H1 (cell line): ENCODE data around the gene SH2D4B. TPM values are rescaled to one million over a fixed set of nuclear protein-coding genes. Genes with fewer than 3 reads are reported as not detected.
A peak's percentile ranks its signal among the peaks of the same experiment; 100 is the strongest.

ENCODE experiments used
- CTCF ChIA-PET: fragments of 300-600 bp; sonication (Branson Sonifier 250); formaldehyde crosslinking; loops from one replicate; lab custom pipeline; 2021; ENCODE audit not compliant: partially characterized antibody; lab: Charles Lee
- POLR2A ChIA-PET: fragments of 300-600 bp; sonication (Branson Sonifier 250); formaldehyde crosslinking; loops from one replicate; lab custom pipeline; 2021; ENCODE audit warnings: inconsistent platforms; ENCODE audit not compliant: partially characterized antibody; lab: Charles Lee
- DNase-seq, 2 experiments: peaks; one replicate each; pipeline versions ENCODE4 v3.0.0 to v3.0.0-alpha.2; 2010 to 2022; ENCODE audit warnings: low spot score in 2 of 2, low read depth in 1 of 2, mixed read lengths in 1 of 2
- FAIRE-seq: peaks from 2 replicates; lab custom pipeline; 2011; peaks lifted over from hg19 to GRCh38; lab: Jason Lieb, UNC
- H2AFZ ChIP-seq: 2 replicates; pipeline ENCODE4 v1.8.1; 2012; ENCODE audit warnings: low read length, inconsistent platforms
- H2AK5ac ChIP-seq: 2 replicates; pipeline ENCODE4 v1.6.1; 2013; ENCODE audit warnings: low read depth, low read length
- H2BK120ac ChIP-seq: replicated peaks from 2 replicates; pipeline ENCODE3; 2013; ENCODE audit warnings: low read depth, low read length, inconsistent platforms
- H2BK12ac ChIP-seq: 2 replicates; pipeline ENCODE4 v1.6.1; 2013; ENCODE audit warnings: low read depth, low read length
- H2BK15ac ChIP-seq: 2 replicates; pipeline ENCODE4 v1.6.1; 2013; ENCODE audit warnings: low read length
- H2BK20ac ChIP-seq: 2 replicates; pipeline ENCODE4 v1.6.1; 2013; ENCODE audit warnings: low read length
- H2BK5ac ChIP-seq: 2 replicates; pipeline ENCODE4 v1.6.1; 2013; ENCODE audit warnings: low read depth, low read length
- H3K14ac ChIP-seq: 2 replicates; pipeline ENCODE4 v1.6.1; 2013; ENCODE audit warnings: inconsistent platforms; ENCODE audit not compliant: insufficient read length
- H3K18ac ChIP-seq: 2 replicates; pipeline ENCODE4 v1.6.1; 2013; ENCODE audit warnings: low read length; ENCODE audit errors: extremely low read depth
- H3K23ac ChIP-seq: 2 replicates; pipeline ENCODE4 v1.6.1; 2013; ENCODE audit warnings: inconsistent platforms; ENCODE audit not compliant: insufficient read length
- H3K23me2 ChIP-seq: 2 replicates; pipeline ENCODE4 v1.6.1; 2013; ENCODE audit warnings: low read depth, low read length
- H3K27ac ChIP-seq: 2 replicates; pipeline ENCODE4 v1.6.1; 2011; ENCODE audit warnings: low read depth, low read length, inconsistent platforms
- H3K27me3 ChIP-seq, 4 experiments: replicated peaks in 1 of 4; 1 replicate in 1 of 4; 2 replicates in 3 of 4; pipeline versions ENCODE4 v1.6.1 to v1.8.1; 2011 to 2013; ENCODE audit warnings: low read length in 3 of 4, mild to moderate bottlenecking in 3 of 4, inconsistent platforms in 2 of 4, mixed read lengths in 2 of 4, moderate library complexity in 1 of 4; ENCODE audit not compliant: control insufficient read depth in 3 of 4, insufficient read depth in 3 of 4; ENCODE audit errors: extremely low read depth in 1 of 4
- H3K36me3 ChIP-seq, 4 experiments: 2 replicates each; pipeline versions ENCODE4 v1.6.1 to v1.8.1; 2011 to 2013; ENCODE audit warnings: mild to moderate bottlenecking in 4 of 4, low read length in 3 of 4, moderate library complexity in 2 of 4, control low read depth in 1 of 4, inconsistent platforms in 1 of 4; ENCODE audit not compliant: insufficient read depth in 4 of 4, control insufficient read depth in 2 of 4
- H3K4ac ChIP-seq: replicated peaks from 2 replicates; pipeline ENCODE3; 2013; ENCODE audit warnings: low read length, low read depth, mixed read lengths, inconsistent platforms; ENCODE audit not compliant: insufficient read length
- H3K4me1 ChIP-seq, 4 experiments: replicated peaks in 1 of 4; 1 replicate in 1 of 4; 2 replicates in 3 of 4; pipeline versions ENCODE4 v1.6.1 to v1.8.1; 2011 to 2013; ENCODE audit warnings: low read length in 3 of 4, inconsistent platforms in 2 of 4, mixed read lengths in 1 of 4; ENCODE audit not compliant: insufficient read depth in 4 of 4, control insufficient read depth in 3 of 4
- H3K4me2 ChIP-seq, 2 experiments: 2 replicates each; pipeline versions ENCODE4 v1.6.1 to v1.8.1; 2011 to 2013; ENCODE audit warnings: low read depth in 2 of 2, low read length in 2 of 2, control low read depth in 1 of 2, inconsistent platforms in 1 of 2, mild to moderate bottlenecking in 1 of 2; ENCODE audit not compliant: insufficient read depth in 1 of 2
- H3K4me3 ChIP-seq, 4 experiments: fragments of 200-600, 300-600 bp in 1 of 4; sonication (generic), shearing (Covaris generic), sonication (Bioruptor Twin) in 1 of 4; 2 replicates each; pipeline versions ENCODE4 v1.5.1 to v1.8.1; 2011 to 2016; ENCODE audit warnings: low read length in 4 of 4, low read depth in 3 of 4, control low read depth in 2 of 4, inconsistent platforms in 2 of 4, mild to moderate bottlenecking in 2 of 4, mixed read lengths in 1 of 4, moderate library complexity in 1 of 4; ENCODE audit not compliant: insufficient read depth in 2 of 4; ENCODE audit errors: extremely low read depth in 1 of 4
- H3K56ac ChIP-seq: replicated peaks from 2 replicates; pipeline ENCODE3; 2013; ENCODE audit warnings: low read depth, mild to moderate bottlenecking, mixed read lengths, low read length, inconsistent platforms; ENCODE audit not compliant: insufficient read length
- H3K79me1 ChIP-seq: 2 replicates; pipeline ENCODE4 v1.6.1; 2013; ENCODE audit warnings: low read depth, low read length, control low read depth
- H3K79me2 ChIP-seq, 2 experiments: 2 replicates each; pipeline versions ENCODE4 v1.6.1 to v1.8.1; 2012 to 2013; ENCODE audit warnings: low read length in 2 of 2, mild to moderate bottlenecking in 2 of 2, inconsistent platforms in 1 of 2; ENCODE audit not compliant: insufficient read depth in 2 of 2, control insufficient read depth in 1 of 2
- H3K9ac ChIP-seq, 4 experiments: replicated peaks in 1 of 4; 1 replicate in 1 of 4; 2 replicates in 3 of 4; pipeline versions ENCODE4 v1.6.1 to v1.8.1; 2011 to 2013; ENCODE audit warnings: low read depth in 3 of 4, low read length in 3 of 4, control low read depth in 2 of 4, mild to moderate bottlenecking in 2 of 4, moderate library complexity in 2 of 4, inconsistent platforms in 1 of 4; ENCODE audit errors: extremely low read depth in 1 of 4
- H3K9me3 ChIP-seq, 2 experiments: 2 replicates each; pipeline versions ENCODE4 v1.6.1 to v1.8.1; 2012 to 2013; ENCODE audit warnings: mild to moderate bottlenecking in 2 of 2, moderate library complexity in 2 of 2, control low read depth in 1 of 2, inconsistent platforms in 1 of 2, low read depth in 1 of 2, low read length in 1 of 2, mixed read lengths in 1 of 2; ENCODE audit not compliant: insufficient read depth in 2 of 2
- H4K20me1 ChIP-seq, 2 experiments: replicated peaks in 1 of 2; 2 replicates each; pipeline versions ENCODE3 to v1.8.1; 2011 to 2013; ENCODE audit warnings: inconsistent platforms in 2 of 2, low read length in 2 of 2, mild to moderate bottlenecking in 1 of 2; ENCODE audit not compliant: insufficient read depth in 2 of 2, control insufficient read depth in 1 of 2
- H4K5ac ChIP-seq: 2 replicates; pipeline ENCODE4 v1.6.1; 2013; ENCODE audit warnings: low read length, low read depth, mixed read lengths, inconsistent platforms; ENCODE audit not compliant: insufficient read length
- H4K8ac ChIP-seq: 2 replicates; pipeline ENCODE4 v1.8.0; 2013; ENCODE audit warnings: mild to moderate bottlenecking, moderate library complexity, low read length, inconsistent platforms; ENCODE audit not compliant: insufficient read depth; ENCODE audit errors: extremely low read depth
- H4K91ac ChIP-seq: replicated peaks from 2 replicates; pipeline ENCODE3; 2013; ENCODE audit warnings: low read length, mixed read lengths, inconsistent platforms; ENCODE audit not compliant: insufficient read length
- BRCA1 ChIP-seq: IDR thresholded peaks from 2 replicates; pipeline ENCODE4 v1.6.1; 2012; ENCODE audit warnings: low read depth, low read length, improper control_type of control experiment
- CHD1 ChIP-seq: IDR thresholded peaks from 2 replicates; pipeline ENCODE4 v1.6.1; 2012; ENCODE audit warnings: low read depth, low read length, improper control_type of control experiment
- CREB1 ChIP-seq: IDR thresholded peaks from 2 replicates; pipeline ENCODE4 v1.6.1; 2012; ENCODE audit warnings: inconsistent platforms
- GTF2F1 ChIP-seq: IDR thresholded peaks from 2 replicates; pipeline ENCODE4 v1.6.1; 2012; ENCODE audit warnings: low read depth, low read length, improper control_type of control experiment, borderline replicate concordance
- KDM1A ChIP-seq: fragments of 200-600, 300-600 bp; sonication (generic); IDR thresholded peaks from 2 replicates; pipeline ENCODE4 v1.7.1; 2016; ENCODE audit warnings: mild to moderate bottlenecking, low read length, borderline replicate concordance
- NANOG ChIP-seq: IDR thresholded peaks from 2 replicates; pipeline ENCODE4 v1.6.1; 2011; ENCODE audit warnings: low read length, low read depth, mild to moderate bottlenecking, inconsistent platforms; ENCODE audit not compliant: insufficient read depth, poor library complexity, severe bottlenecking
- NRF1 ChIP-seq: IDR thresholded peaks from 2 replicates; pipeline ENCODE4 v1.6.1; 2011; ENCODE audit warnings: mild to moderate bottlenecking, low read depth, low read length, improper control_type of control experiment
- RAD21 ChIP-seq, 2 experiments: IDR thresholded peaks in 1 of 2; conservative IDR thresholded peaks in 1 of 2; 2 replicates each; pipeline ENCODE4 v1.6.1; 2011; ENCODE audit warnings: low read depth in 2 of 2, low read length in 2 of 2, improper control_type of control experiment in 1 of 2, inconsistent platforms in 1 of 2, mild to moderate bottlenecking in 1 of 2, moderate library complexity in 1 of 2
- RNF2 ChIP-seq: fragments of 200-900, 300-1000 bp; sonication (generic); IDR thresholded peaks from 2 replicates; pipeline ENCODE4 v1.7.1; 2016; ENCODE audit warnings: borderline replicate concordance, low read depth, mild to moderate bottlenecking, antibody characterized with exemption, low read length; ENCODE audit not compliant: poor library complexity, severe bottlenecking; ENCODE audit errors: missing control alignments
- TAF7 ChIP-seq: optimal IDR thresholded peaks from 2 replicates; pipeline ENCODE3; 2011; ENCODE audit warnings: low read depth, mild to moderate bottlenecking, inconsistent platforms, low read length, moderate library complexity, borderline replicate concordance
- ZNF274 ChIP-seq: IDR thresholded peaks from 2 replicates; pipeline ENCODE4 v1.7.0; 2012; ENCODE audit warnings: low read length, borderline replicate concordance; ENCODE audit errors: extremely low read depth
- WGBS, 2 experiments: shearing (Covaris generic) in 1 of 2; methylation state at CpG; one replicate each; pipeline versions ENCODE4 v1.1.6 to v1.1.7; 2013 to 2015; ENCODE audit warnings: low lambda C conversion rate in 2 of 2, mixed read lengths in 2 of 2, inconsistent platforms in 1 of 2, low coverage in 1 of 2, missing lambda C conversion rate in 1 of 2; ENCODE audit not compliant: insufficient replicate concordance in 2 of 2, insufficient coverage in 1 of 2, insufficient read length in 1 of 2; ENCODE audit errors: extremely low coverage in 1 of 2, missing lambda C conversion rate in 1 of 2; 5-methylcytosine and 5-hydroxymethylcytosine counted together
- polyA plus RNA-seq, 7 experiments: library from polyadenylated mRNA; depleted of rRNA in 3 of 7; stranded (reverse) in 5 of 7; unstranded in 2 of 7; fragments of >200 nt in 5 of 7; fragments of 200-250 nt in 2 of 7; gene quantifications; 1 replicate in 5 of 7; 2 replicates in 1 of 7; 4 replicates in 1 of 7; pipeline versions ENCODE4 v1.2.1 to v1.2.3, GENCODE V29; 2011 to 2013; ENCODE audit warnings: missing spikeins in 2 of 7, mixed read lengths in 2 of 7
- total RNA-seq: library from RNA; stranded (reverse); fragmentation: NEBNext Ultra II Directional; extraction: Animal tissue kit (Norgen Biotek cat#: 25700); gene quantifications from 2 replicates; pipeline ENCODE4 v1.2.1, GENCODE V29; 2021

SH2D4B gene
- total and polyA plus RNA-seq, 2 of the 8 experiments (the other 6 are each of a cell fraction or from before 2014, with no cell fraction given) = 0.06 to 0.13 TPM

DNA sequence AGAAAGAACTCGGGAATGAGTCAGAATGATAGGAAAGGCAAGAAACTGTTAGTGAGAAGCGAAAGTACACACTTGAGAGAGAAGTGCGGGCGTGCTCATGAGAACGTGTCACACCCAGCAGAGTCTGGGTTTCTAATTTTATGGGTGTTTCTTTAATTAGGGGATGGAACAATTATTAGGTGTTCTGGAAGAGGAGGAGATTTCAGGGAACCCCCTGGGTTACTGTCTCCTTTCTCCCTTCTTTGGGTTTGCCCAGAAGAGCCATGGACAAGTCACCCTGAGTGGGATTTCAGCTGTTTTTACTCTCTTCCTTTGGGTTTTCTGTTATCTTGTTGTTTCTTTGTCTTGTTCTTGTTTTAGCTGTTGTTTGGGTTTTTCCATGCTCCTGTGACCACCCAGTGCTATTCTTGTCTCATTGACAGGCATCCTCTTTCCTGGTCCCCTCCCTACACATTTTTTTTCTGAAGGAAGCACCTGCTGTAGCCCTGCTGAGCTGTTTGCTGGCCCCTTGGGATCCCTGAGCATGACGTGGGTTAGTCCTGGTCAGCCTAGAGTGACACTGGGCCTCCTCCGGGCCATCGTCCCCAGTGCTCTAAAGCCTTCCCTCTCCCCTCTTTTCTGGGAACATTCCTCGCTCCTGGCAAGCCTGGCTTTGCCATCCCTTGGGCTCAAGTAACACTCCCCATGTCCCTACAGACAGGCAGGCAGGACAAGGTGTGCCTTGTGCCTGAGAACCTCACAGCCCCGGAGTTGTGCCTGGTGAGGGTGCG lies 3.5 kb downstream of the SH2D4B start:
- H3K4me2 ChIP-seq = no peak overlapping the region
- H3K4me3 ChIP-seq = no peak overlapping the region
- no peak overlapping the region for H3K56ac ChIP-seq
- no peak overlapping the region for H3K9ac ChIP-seq
- 92% methylated on average over 11 of the region's 11 CpGs; no CpG with 5 or more reads in 1 of the 2 experiments for WGBS, 2 experiments
- H2BK5ac ChIP-seq = no peak overlapping the region
- H3K4me1 ChIP-seq = no peaks in the 10 kb centered on the region
- FAIRE-seq (no peak), DNase-seq (peak in 1 of 2 experiments; percentile 36)
- no peak overlapping the region for H4K91ac ChIP-seq
- peaks cover 0 to 1% (median 0%) of the 10 kb centered on the region in 4 experiments; a peak in 2 of 7 replicates for H3K27me3 ChIP-seq
- H4K20me1 ChIP-seq = no peaks in the 10 kb centered on the region
- H4K8ac ChIP-seq = no peak overlapping the region
- H3K14ac ChIP-seq = no peak overlapping the region
- H3K27ac ChIP-seq = no peak overlapping the region
- H3K18ac ChIP-seq = no peak overlapping the region; the same call in 1 of the 2 replicates
- POLR2A ChIA-PET = interaction anchor here (1.1 kb wide), 1 partner anchor 88 kb away, joined by 3 read pairs; no protein-coding TSS in a partner anchor
- CTCF ChIA-PET = interaction anchor here (1.0 to 1.2 kb wide), 2 partner anchors 36 to 97 kb away, joined by 3 to 4 read pairs; no protein-coding TSS in a partner anchor
- no peak overlapping the region for H2AK5ac ChIP-seq
- no peak overlapping the region for H2BK15ac ChIP-seq
- peaks cover 0 to under 1% of the 10 kb centered on the region in 2 experiments; a peak in 1 of 4 replicates for H3K9me3 ChIP-seq
- no peak overlapping the region for H4K5ac ChIP-seq
- H3K4ac ChIP-seq = no peak overlapping the region
- H2BK20ac ChIP-seq = no peak overlapping the region
- H3K23ac ChIP-seq = no peak overlapping the region
- H2BK120ac ChIP-seq = no peak overlapping the region
- no peak overlapping the region for H2BK12ac ChIP-seq
- no peaks in the 10 kb centered on the region for H3K79me1 ChIP-seq
- no peak overlapping the region for H2AFZ ChIP-seq
- no peaks in the 10 kb centered on the region for H3K79me2 ChIP-seq
- no peaks in the 10 kb centered on the region for H3K36me3 ChIP-seq
- no peaks in the 10 kb centered on the region for H3K23me2 ChIP-seq
- TF ChIP-seq ZNF274 (no peak), TAF7 (no peak), RAD21 (IDR thresholded peaks at IDR 0.05 in 1 of 2, conservative IDR thresholded peaks at IDR 0.05 in 1 of 2; ENCODE audit: low read depth in 2 of 2, low read length in 2 of 2) (no peak), NANOG (no peak), CHD1 (no peak), BRCA1 (no peak), GTF2F1 (no peak), CREB1 (no peak), KDM1A (no peak), NRF1 (no peak), RNF2 (no peak)
